ENCODE measurements around the gene CLDN10.

DNA sequence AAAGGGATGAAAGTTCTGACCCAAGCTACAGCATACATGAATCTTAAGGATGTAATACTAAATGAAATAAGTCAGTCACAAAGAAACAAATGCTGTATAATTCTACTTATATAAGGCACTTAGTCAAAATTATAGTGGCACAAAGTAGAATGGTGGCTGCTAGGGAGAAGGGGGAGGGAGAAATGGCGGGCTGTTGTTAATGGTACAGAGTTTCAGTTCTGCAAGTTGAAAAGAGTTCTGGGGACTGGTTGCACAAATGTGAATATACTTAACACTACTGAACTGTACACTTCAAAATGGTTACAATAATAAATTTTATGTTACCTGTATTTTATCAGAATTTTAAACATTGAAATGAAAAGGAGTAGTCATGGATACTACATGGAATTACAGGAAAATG lies 48.9 kb upstream of the CLDN10 start:
- no peak for TF ChIP-seq POLR2A (IDR thresholded peaks at IDR 0.05)
- TF ChIP-seq, protein P1, sequence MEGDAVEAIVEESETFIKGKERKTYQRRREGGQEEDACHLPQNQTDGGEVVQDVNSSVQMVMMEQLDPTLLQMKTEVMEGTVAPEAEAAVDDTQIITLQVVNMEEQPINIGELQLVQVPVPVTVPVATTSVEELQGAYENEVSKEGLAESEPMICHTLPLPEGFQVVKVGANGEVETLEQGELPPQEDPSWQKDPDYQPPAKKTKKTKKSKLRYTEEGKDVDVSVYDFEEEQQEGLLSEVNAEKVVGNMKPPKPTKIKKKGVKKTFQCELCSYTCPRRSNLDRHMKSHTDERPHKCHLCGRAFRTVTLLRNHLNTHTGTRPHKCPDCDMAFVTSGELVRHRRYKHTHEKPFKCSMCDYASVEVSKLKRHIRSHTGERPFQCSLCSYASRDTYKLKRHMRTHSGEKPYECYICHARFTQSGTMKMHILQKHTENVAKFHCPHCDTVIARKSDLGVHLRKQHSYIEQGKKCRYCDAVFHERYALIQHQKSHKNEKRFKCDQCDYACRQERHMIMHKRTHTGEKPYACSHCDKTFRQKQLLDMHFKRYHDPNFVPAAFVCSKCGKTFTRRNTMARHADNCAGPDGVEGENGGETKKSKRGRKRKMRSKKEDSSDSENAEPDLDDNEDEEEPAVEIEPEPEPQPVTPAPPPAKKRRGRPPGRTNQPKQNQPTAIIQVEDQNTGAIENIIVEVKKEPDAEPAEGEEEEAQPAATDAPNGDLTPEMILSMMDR (IDR thresholded peaks at IDR 0.05): no peak
